Liver (tissue), 9 donors: ENCODE results near the gene ARRDC1. TPM values are rescaled to one million over a fixed set of nuclear protein-coding genes. Genes with fewer than 3 reads are reported as not detected.

Experiments used
- DNase-seq: peaks from one replicate; pipeline ENCODE4 v3.0.0-alpha.2; 2017; ENCODE audit warnings: low spot score
- H3K27ac ChIP-seq, 2 donors: one replicate each; pipeline ENCODE4 v1.7.0; 2013; ENCODE audit warnings: inconsistent platforms in 2 of 2, low read length in 2 of 2, control low read depth in 1 of 2, low read depth in 1 of 2, mild to moderate bottlenecking in 1 of 2
- H3K27me3 ChIP-seq, 4 donors: one replicate each; pipeline versions ENCODE4 v1.6.1 to v1.7.0; 2013; ENCODE audit warnings: low read length in 3 of 4, inconsistent platforms in 1 of 4, mild to moderate bottlenecking in 1 of 4, moderate library complexity in 1 of 4; ENCODE audit not compliant: control insufficient read depth in 4 of 4, insufficient read depth in 4 of 4
- H3K36me3 ChIP-seq, 4 donors: one replicate each; pipeline versions ENCODE4 v1.6.1 to v1.7.0; 2013; ENCODE audit warnings: low read length in 3 of 4, mild to moderate bottlenecking in 3 of 4, low read depth in 1 of 4, moderate library complexity in 1 of 4; ENCODE audit not compliant: control insufficient read depth in 4 of 4, insufficient read depth in 3 of 4
- H3K4me1 ChIP-seq, 4 donors: one replicate each; pipeline versions ENCODE4 v1.6.1 to v1.7.0; 2013; ENCODE audit warnings: low read length in 3 of 4, mild to moderate bottlenecking in 3 of 4, moderate library complexity in 1 of 4; ENCODE audit not compliant: control insufficient read depth in 4 of 4, insufficient read depth in 4 of 4
- H3K4me3 ChIP-seq, 3 donors: one replicate each; pipeline versions ENCODE4 v1.6.1 to v1.7.0; 2013; ENCODE audit warnings: low read length in 3 of 3, control low read depth in 1 of 3, low read depth in 1 of 3, mild to moderate bottlenecking in 1 of 3
- H3K9ac ChIP-seq, 2 donors: one replicate each; pipeline ENCODE4 v1.7.0; 2013; ENCODE audit warnings: low read length in 2 of 2, mild to moderate bottlenecking in 2 of 2, moderate library complexity in 2 of 2, control low read depth in 1 of 2, low read depth in 1 of 2
- H3K9me3 ChIP-seq, 4 donors: one replicate each; pipeline versions ENCODE4 v1.6.1 to v1.7.0; 2013; ENCODE audit warnings: low read length in 3 of 4; ENCODE audit not compliant: control insufficient read depth in 4 of 4
- EGR1 ChIP-seq, 2 donors: IDR thresholded peaks; 2 replicates each; pipeline ENCODE4 v1.6.1; 2016 to 2018; ENCODE audit warnings: antibody characterized with exemption in 2 of 2, low read depth in 2 of 2
- FOXA2 ChIP-seq: IDR thresholded peaks from 2 replicates; pipeline ENCODE4 v1.6.1; 2016; ENCODE audit warnings: antibody characterized with exemption
- HNF4G ChIP-seq: IDR thresholded peaks from 2 replicates; pipeline ENCODE4 v1.6.1; 2016; ENCODE audit warnings: antibody characterized with exemption
- NR2F2 ChIP-seq: IDR thresholded peaks from 2 replicates; pipeline ENCODE4 v1.6.1; 2016; ENCODE audit warnings: antibody characterized with exemption
- RAD21 ChIP-seq, 2 donors: IDR thresholded peaks; 2 replicates each; pipeline ENCODE4 v1.6.1; 2016; ENCODE audit warnings: antibody characterized with exemption in 2 of 2, mild to moderate bottlenecking in 2 of 2
- RXRA ChIP-seq, 2 donors: IDR thresholded peaks; 2 replicates each; pipeline ENCODE4 v1.6.1; 2017 to 2018; ENCODE audit warnings: antibody characterized with exemption in 2 of 2, mild to moderate bottlenecking in 1 of 2
- SP1 ChIP-seq: IDR thresholded peaks from 2 replicates; pipeline ENCODE4 v1.6.1; 2018; ENCODE audit warnings: antibody characterized with exemption, mild to moderate bottlenecking
- WGBS: extraction: QIAGEN DNeasy Blood & Tissue Kit; methylation state at CpG from one replicate; pipeline ENCODE4 v1.1.7; 2013; 5-methylcytosine and 5-hydroxymethylcytosine counted together
- polyA plus RNA-seq, 2 donors: library from polyadenylated mRNA; stranded (reverse) in 1 of 2; unstranded in 1 of 2; fragments of 200-250 nt in 1 of 2; fragments of >200 nt in 1 of 2; fragmentation: Nextera tagmentation in 1 of 2; extraction: Ambion mirVana in 1 of 2; gene quantifications; one replicate each; pipeline versions ENCODE4 v1.2.1 to v1.2.3, GENCODE V29; 2013 to 2015
- total RNA-seq, 2 donors: library from RNA; depleted of rRNA; stranded (reverse); fragments of >200 nt; gene quantifications; one replicate each; pipeline ENCODE4 v1.2.3, GENCODE V29; 2014
- TF ChIP-seq, protein P1 (sequence below): IDR thresholded peaks from 2 replicates; pipeline ENCODE4 v1.6.1; 2016; ENCODE audit warnings: antibody characterized with exemption
- TF ChIP-seq, protein P2 (sequence below): IDR thresholded peaks from 2 replicates; pipeline ENCODE4 v1.6.1; 2016; ENCODE audit warnings: antibody characterized with exemption
- TF ChIP-seq, protein P3 (sequence below): fragments of 150-350 bp; IDR thresholded peaks from 2 replicates; pipeline ENCODE4 v1.5.1; 2017; ENCODE audit warnings: improper control_type of control experiment, low read depth, low read length; ENCODE audit not compliant: missing input control
- TF ChIP-seq, protein P4 (sequence below): IDR thresholded peaks from 2 replicates; pipeline ENCODE4 v1.6.1; 2016; ENCODE audit warnings: antibody characterized with exemption, mild to moderate bottlenecking
- TF ChIP-seq, protein P5 (sequence below): IDR thresholded peaks from 2 replicates; pipeline ENCODE4 v1.6.1; 2016; ENCODE audit warnings: antibody characterized with exemption
- donor health status: healthy.
- donor health status: healthy.
- donor health status: healthy.
- donor health status: healthy.
- donor health status: healthy.

ARRDC1 gene
- total and polyA plus RNA-seq, 4 donors = 9.8 to 31.6 (median 23.4) TPM

DNA sequence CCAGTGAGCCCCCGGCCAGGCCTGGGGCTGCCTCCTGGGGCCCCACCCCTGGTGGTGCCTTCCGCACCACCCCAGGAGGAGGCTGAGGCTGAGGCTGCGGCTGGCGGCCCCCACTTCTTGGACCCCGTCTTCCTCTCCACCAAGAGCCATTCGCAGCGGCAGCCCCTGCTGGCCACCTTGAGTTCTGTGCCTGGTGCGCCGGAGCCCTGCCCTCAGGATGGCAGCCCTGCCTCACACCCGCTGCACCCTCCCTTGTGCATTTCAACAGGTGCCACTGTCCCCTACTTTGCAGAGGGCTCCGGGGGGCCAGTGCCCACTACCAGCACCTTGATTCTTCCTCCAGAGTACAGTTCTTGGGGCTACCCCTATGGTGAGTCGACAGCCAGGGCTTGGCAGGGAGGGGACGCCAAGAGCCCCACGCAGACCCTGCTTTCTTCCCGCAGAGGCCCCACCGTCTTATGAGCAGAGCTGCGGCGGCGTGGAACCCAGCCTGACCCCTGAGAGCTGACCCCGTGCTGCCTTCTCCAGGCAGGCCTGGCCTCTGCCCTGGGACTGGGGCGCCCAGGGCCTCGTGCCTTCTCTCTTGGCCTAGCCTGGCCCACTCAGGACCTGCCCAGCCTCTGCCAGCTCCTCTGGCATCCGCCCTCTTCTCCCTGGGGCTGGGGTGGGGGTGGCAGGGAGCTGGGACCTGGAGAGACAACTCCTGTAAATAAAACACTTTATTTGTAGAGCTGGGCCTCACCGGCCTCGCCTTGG is 9.3 kb downstream of the ARRDC1 start:
- peaks cover 0 to 14% (median 11%) of the 10 kb centered on the region in 4 donors for H3K36me3 ChIP-seq
- no peak for DNase-seq

DNA sequence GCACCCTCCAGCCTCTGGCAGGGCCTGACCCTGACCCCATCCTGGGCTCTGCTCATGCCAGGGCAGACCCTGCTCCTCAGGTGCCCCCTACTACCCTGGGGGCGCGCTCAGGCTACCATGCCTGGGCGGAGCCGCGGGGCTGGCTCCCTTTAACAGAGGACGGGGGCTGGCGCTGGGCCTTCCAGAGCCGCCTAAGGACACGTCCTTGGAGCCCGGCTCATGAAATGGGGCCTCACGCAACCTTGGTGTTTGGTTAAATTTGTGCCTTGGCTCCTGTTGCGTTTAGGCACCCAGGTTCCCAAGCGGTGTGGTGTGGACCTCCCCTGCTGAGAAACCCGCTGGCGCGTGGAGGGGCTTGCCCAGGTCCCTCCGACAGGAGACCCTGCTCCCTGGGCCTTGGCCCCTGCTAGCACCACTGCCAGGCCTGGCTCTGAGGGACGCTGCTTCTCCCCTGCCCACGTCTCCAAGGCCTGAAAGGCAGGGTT is 9.9 kb downstream of the ARRDC1 start:
- no peaks in the 10 kb centered on the region for H3K27me3 ChIP-seq
- H3K9me3 ChIP-seq = no peaks in the 10 kb centered on the region
- H3K9ac ChIP-seq = no peak overlapping the region
- peaks cover 0 to 14% (median 11%) of the 10 kb centered on the region in 4 donors for H3K36me3 ChIP-seq
- WGBS = 59% methylated on average over 19 of the region's 19 CpGs
- no peak for DNase-seq
- H3K27ac ChIP-seq = no peak overlapping the region
- H3K4me1 ChIP-seq = peaks cover 10 to 49% (median 28%) of the 10 kb centered on the region in 4 donors
- H3K4me3 ChIP-seq = no peak overlapping the region
- no peak for TF ChIP-seq SP1
- TF ChIP-seq, protein P1, sequence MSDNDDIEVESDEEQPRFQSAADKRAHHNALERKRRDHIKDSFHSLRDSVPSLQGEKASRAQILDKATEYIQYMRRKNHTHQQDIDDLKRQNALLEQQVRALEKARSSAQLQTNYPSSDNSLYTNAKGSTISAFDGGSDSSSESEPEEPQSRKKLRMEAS = no peak
- no peak for TF ChIP-seq FOXA2
- TF ChIP-seq RAD21 (IDR thresholded peaks at IDR 0.05) = no peak
- no peak for TF ChIP-seq HNF4G
- TF ChIP-seq, protein P2, sequence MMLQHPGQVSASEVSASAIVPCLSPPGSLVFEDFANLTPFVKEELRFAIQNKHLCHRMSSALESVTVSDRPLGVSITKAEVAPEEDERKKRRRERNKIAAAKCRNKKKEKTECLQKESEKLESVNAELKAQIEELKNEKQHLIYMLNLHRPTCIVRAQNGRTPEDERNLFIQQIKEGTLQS = no peak
- no peak for TF ChIP-seq EGR1 (IDR thresholded peaks at IDR 0.05; ENCODE audit: low read depth in 2 of 2)
- TF ChIP-seq, protein P3, sequence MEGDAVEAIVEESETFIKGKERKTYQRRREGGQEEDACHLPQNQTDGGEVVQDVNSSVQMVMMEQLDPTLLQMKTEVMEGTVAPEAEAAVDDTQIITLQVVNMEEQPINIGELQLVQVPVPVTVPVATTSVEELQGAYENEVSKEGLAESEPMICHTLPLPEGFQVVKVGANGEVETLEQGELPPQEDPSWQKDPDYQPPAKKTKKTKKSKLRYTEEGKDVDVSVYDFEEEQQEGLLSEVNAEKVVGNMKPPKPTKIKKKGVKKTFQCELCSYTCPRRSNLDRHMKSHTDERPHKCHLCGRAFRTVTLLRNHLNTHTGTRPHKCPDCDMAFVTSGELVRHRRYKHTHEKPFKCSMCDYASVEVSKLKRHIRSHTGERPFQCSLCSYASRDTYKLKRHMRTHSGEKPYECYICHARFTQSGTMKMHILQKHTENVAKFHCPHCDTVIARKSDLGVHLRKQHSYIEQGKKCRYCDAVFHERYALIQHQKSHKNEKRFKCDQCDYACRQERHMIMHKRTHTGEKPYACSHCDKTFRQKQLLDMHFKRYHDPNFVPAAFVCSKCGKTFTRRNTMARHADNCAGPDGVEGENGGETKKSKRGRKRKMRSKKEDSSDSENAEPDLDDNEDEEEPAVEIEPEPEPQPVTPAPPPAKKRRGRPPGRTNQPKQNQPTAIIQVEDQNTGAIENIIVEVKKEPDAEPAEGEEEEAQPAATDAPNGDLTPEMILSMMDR = no peak

More for the DNA sequence above, 9.3 kb downstream of the ARRDC1 start:
- H3K4me3 ChIP-seq = no peak overlapping the region
- TF ChIP-seq, protein P4, sequence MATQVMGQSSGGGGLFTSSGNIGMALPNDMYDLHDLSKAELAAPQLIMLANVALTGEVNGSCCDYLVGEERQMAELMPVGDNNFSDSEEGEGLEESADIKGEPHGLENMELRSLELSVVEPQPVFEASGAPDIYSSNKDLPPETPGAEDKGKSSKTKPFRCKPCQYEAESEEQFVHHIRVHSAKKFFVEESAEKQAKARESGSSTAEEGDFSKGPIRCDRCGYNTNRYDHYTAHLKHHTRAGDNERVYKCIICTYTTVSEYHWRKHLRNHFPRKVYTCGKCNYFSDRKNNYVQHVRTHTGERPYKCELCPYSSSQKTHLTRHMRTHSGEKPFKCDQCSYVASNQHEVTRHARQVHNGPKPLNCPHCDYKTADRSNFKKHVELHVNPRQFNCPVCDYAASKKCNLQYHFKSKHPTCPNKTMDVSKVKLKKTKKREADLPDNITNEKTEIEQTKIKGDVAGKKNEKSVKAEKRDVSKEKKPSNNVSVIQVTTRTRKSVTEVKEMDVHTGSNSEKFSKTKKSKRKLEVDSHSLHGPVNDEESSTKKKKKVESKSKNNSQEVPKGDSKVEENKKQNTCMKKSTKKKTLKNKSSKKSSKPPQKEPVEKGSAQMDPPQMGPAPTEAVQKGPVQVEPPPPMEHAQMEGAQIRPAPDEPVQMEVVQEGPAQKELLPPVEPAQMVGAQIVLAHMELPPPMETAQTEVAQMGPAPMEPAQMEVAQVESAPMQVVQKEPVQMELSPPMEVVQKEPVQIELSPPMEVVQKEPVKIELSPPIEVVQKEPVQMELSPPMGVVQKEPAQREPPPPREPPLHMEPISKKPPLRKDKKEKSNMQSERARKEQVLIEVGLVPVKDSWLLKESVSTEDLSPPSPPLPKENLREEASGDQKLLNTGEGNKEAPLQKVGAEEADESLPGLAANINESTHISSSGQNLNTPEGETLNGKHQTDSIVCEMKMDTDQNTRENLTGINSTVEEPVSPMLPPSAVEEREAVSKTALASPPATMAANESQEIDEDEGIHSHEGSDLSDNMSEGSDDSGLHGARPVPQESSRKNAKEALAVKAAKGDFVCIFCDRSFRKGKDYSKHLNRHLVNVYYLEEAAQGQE = no peak
- TF ChIP-seq, protein P5, sequence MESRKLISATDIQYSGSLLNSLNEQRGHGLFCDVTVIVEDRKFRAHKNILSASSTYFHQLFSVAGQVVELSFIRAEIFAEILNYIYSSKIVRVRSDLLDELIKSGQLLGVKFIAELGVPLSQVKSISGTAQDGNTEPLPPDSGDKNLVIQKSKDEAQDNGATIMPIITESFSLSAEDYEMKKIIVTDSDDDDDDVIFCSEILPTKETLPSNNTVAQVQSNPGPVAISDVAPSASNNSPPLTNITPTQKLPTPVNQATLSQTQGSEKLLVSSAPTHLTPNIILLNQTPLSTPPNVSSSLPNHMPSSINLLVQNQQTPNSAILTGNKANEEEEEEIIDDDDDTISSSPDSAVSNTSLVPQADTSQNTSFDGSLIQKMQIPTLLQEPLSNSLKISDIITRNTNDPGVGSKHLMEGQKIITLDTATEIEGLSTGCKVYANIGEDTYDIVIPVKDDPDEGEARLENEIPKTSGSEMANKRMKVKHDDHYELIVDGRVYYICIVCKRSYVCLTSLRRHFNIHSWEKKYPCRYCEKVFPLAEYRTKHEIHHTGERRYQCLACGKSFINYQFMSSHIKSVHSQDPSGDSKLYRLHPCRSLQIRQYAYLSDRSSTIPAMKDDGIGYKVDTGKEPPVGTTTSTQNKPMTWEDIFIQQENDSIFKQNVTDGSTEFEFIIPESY = no peak
- TF ChIP-seq SP1 (no peak), HNF4G (no peak), FOXA2 (no peak), RXRA (IDR thresholded peaks at IDR 0.05) (no peak), NR2F2 (no peak)
- TF ChIP-seq, protein P2 = no peak
- TF ChIP-seq, protein P1 = no peak
- H3K9ac ChIP-seq = no peak overlapping the region
- H3K27ac ChIP-seq = no peak overlapping the region
- 79% methylated on average over 25 of the region's 25 CpGs for WGBS
- peaks cover 9 to 43% (median 22%) of the 10 kb centered on the region in 4 donors for H3K4me1 ChIP-seq
- no peaks in the 10 kb centered on the region for H3K9me3 ChIP-seq
- H3K27me3 ChIP-seq = no peaks in the 10 kb centered on the region
